Ascending aorta (tissue), 2 donors: Measurements from ENCODE around the gene CD93. TPM values are rescaled to one million over a fixed set of nuclear protein-coding genes. Genes with fewer than 3 reads are reported as not detected.

Experiments
- DNase-seq, 2 donors: peaks; one replicate each; pipeline ENCODE4 v3.0.0-alpha.2; 2019; ENCODE audit warnings: low spot score in 2 of 2
- H3K27ac ChIP-seq, 2 donors: fragments of 200-600 bp; sonication (generic); one replicate each; pipeline ENCODE4 v1.5.1; 2016 to 2017; ENCODE audit warnings: mild to moderate bottlenecking in 1 of 2
- H3K27me3 ChIP-seq: fragments of 200-600 bp; sonication (generic); one replicate; pipeline ENCODE4 v1.5.1; 2017
- H3K36me3 ChIP-seq, 2 donors: fragments of 200-600 bp; sonication (generic); one replicate each; pipeline ENCODE4 v1.5.1; 2016
- H3K4me1 ChIP-seq, 2 donors: fragments of 200-600 bp; sonication (generic); one replicate each; pipeline ENCODE4 v1.5.1; 2016 to 2017; ENCODE audit warnings: mild to moderate bottlenecking in 1 of 2
- H3K4me3 ChIP-seq, 2 donors: fragments of 200-600 bp; sonication (generic); one replicate each; pipeline ENCODE4 v1.5.1; 2016 to 2017; ENCODE audit warnings: mild to moderate bottlenecking in 1 of 2
- H3K9me3 ChIP-seq, 2 donors: fragments of 200-600 bp; sonication (generic); one replicate each; pipeline ENCODE4 v1.5.1; 2016
- intact Hi-C: fragments of 100-400 bp; cut with DNase I; formaldehyde crosslinking; loops from one replicate; pipeline ENCODE4 v1.15.1; 2023
- total RNA-seq: library from RNA; depleted of rRNA; stranded (reverse); fragments of >200 nt; gene quantifications from one replicate; pipeline ENCODE4 v1.1.0, GENCODE V29; 2016
- TF ChIP-seq, protein P1 (sequence below), 3 experiments: fragments of 200-600 bp in 2 of 3; fragments of 450-650 bp in 1 of 3; sonication (generic) in 2 of 3; IDR thresholded peaks; one replicate each; pipeline ENCODE4 v1.5.1; 2016 to 2019; ENCODE audit warnings: antibody characterized with exemption in 3 of 3, mild to moderate bottlenecking in 1 of 3, moderate library complexity in 1 of 3

CD93 gene
- total RNA-seq, 1 donor from 2014 or later, result 206 TPM

DNA sequence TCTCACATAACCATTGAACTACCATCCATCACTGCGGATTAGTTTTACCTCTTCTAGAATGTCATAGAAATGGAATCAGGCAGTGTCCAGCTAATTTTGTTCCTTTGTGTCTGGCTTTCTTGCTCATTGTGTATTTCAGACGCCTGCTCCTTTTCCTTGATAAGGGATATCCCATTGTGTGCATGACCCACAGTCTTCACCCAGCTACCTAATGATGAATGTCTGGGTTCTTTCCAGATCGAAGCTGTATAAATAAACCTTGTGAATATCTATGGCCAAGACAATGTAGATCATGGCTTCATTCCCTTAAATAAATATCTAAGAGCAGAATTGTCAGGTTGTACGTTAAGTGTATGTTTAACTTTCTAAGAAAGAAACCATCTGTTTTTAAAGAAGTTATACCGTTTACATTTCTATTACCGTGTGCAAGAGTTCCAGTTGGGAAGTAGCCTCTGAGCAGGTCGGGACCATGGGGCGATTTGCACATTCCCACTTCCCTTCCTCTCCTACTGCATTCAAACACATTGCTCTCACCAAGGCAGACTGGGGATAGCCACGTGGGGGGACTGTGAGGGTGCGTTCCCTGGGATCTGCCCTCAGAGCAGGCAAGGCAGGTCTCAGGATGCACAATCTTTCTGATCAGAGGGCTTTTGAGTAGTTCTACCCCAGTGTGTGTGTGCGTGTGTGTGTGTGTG, 13.1 kb downstream of the CD93 start:
- no peaks in the 10 kb centered on the region for H3K36me3 ChIP-seq
- H3K27ac ChIP-seq, result no peak overlapping the region
- TF ChIP-seq, protein P1, sequence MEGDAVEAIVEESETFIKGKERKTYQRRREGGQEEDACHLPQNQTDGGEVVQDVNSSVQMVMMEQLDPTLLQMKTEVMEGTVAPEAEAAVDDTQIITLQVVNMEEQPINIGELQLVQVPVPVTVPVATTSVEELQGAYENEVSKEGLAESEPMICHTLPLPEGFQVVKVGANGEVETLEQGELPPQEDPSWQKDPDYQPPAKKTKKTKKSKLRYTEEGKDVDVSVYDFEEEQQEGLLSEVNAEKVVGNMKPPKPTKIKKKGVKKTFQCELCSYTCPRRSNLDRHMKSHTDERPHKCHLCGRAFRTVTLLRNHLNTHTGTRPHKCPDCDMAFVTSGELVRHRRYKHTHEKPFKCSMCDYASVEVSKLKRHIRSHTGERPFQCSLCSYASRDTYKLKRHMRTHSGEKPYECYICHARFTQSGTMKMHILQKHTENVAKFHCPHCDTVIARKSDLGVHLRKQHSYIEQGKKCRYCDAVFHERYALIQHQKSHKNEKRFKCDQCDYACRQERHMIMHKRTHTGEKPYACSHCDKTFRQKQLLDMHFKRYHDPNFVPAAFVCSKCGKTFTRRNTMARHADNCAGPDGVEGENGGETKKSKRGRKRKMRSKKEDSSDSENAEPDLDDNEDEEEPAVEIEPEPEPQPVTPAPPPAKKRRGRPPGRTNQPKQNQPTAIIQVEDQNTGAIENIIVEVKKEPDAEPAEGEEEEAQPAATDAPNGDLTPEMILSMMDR (IDR thresholded peaks at IDR 0.05), result no peak
- no peak overlapping the region for H3K4me3 ChIP-seq
- no peaks in the 10 kb centered on the region for H3K9me3 ChIP-seq
- H3K4me1 ChIP-seq, result no peaks in the 10 kb centered on the region
- intact Hi-C loops, result no loop called here
- no peak for DNase-seq
- no peaks in the 10 kb centered on the region for H3K27me3 ChIP-seq

DNA sequence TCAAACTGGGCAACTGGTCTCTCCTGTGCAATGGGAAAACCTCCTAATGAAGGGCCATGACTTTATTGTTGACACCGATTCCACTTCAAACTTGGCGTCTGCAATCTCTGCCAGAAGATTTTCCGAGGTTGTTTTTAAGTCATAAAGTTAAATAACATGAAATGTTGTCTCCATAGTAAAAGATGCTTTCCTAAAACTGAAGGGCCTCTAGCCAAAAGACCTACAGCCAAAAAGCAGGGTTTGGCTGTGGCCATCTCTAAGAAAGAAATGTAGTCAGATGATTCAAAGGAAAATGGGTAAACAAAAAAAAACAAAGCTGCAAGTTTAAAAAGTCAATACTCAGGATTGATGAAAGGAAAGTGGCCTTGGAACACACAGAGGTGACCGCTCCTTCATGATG, 14.1 kb downstream of the CD93 start:
- no peak for DNase-seq
- TF ChIP-seq, protein P1 (IDR thresholded peaks at IDR 0.05), result no peak
- intact Hi-C loops, result no loop called here
- Histone ChIP-seq H3K4me3 (no peak overlapping the region), H3K4me1 (no peaks in the 10 kb centered on the region), H3K36me3 (no peaks in the 10 kb centered on the region), H3K27me3 (no peaks in the 10 kb centered on the region), H3K9me3 (no peaks in the 10 kb centered on the region), H3K27ac (no peak overlapping the region)

DNA sequence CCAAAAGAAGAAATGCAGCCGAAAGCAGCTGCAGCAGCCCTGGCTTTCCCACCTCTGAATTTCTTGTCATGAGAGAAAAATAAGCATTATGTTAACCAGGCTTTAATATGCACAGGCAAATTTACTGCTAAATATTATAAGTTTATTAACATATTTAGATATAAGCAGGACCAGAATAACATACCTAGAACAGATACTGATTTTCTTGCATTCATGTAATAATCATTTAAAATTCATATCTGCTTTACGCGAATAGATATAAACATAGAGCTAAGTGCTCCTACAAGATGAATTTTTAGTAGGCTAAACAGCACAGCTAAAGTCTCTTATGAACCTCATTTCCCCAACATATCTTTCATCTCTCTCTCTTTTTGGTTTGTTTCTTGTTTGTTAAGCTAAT, 14.7 kb downstream of the CD93 start:
- no peaks in the 10 kb centered on the region for H3K27me3 ChIP-seq
- H3K9me3 ChIP-seq, result no peaks in the 10 kb centered on the region
- H3K36me3 ChIP-seq, result no peaks in the 10 kb centered on the region
- no peak for DNase-seq
- no peak overlapping the region for H3K4me3 ChIP-seq
- TF ChIP-seq, protein P1 (IDR thresholded peaks at IDR 0.05), result no peak
- no peak overlapping the region for H3K27ac ChIP-seq
- intact Hi-C loops, result no loop called here
- H3K4me1 ChIP-seq, result no peaks in the 10 kb centered on the region

DNA sequence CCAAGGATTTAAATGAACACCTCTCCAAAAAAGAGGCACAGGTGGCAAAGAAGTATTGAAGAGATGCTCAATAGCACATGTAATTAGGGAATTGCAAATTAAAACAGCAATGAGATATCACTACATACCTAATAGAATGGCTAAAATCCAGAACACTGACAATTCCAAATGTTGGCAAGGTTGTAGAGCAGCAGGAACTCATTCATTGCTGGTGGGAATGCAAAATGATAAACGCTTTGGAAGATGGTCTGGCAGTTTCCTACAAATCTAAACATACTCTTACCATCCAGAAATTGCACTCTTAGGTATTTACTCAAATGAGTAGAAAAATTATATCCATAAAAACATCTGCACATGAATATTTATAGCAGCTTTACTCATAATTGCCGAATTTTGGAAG, 17.0 kb downstream of the CD93 start:
- Histone ChIP-seq H3K27me3 (no peaks in the 10 kb centered on the region), H3K27ac (no peak overlapping the region), H3K36me3 (no peaks in the 10 kb centered on the region), H3K9me3 (no peaks in the 10 kb centered on the region), H3K4me3 (no peak overlapping the region), H3K4me1 (no peaks in the 10 kb centered on the region)
- DNase-seq, result no peak
- TF ChIP-seq, protein P1 (IDR thresholded peaks at IDR 0.05), result no peak
- intact Hi-C loops, result no loop called here

DNA sequence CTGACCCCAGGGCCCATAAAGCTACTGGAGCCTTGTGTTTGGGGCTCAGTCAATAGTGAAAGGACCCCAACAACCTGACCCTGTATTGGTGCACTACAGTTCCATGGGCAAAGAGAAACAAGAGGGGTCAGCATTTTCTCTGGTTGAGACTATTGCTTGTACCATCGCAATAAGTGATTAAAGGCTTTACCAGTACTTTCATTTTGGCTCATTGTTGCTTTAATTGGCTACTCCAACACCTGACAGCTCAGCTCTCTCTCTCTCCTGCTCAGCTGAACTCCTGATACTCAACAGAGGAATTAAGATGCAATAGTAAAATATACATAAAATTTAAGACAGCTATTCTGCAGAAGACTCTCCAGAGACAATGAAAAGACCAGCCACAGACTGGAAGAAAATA, 17.8 kb downstream of the CD93 start:
- TF ChIP-seq, protein P1 (IDR thresholded peaks at IDR 0.05), result no peak
- H3K27ac ChIP-seq, result no peak overlapping the region
- H3K4me3 ChIP-seq, result no peak overlapping the region
- intact Hi-C loops, result no loop called here
- H3K36me3 ChIP-seq, result no peaks in the 10 kb centered on the region
- no peak for DNase-seq
- H3K27me3 ChIP-seq, result no peaks in the 10 kb centered on the region
- peaks cover 0 to 3% of the 10 kb centered on the region in 2 donors for H3K4me1 ChIP-seq
- no peaks in the 10 kb centered on the region for H3K9me3 ChIP-seq

DNA sequence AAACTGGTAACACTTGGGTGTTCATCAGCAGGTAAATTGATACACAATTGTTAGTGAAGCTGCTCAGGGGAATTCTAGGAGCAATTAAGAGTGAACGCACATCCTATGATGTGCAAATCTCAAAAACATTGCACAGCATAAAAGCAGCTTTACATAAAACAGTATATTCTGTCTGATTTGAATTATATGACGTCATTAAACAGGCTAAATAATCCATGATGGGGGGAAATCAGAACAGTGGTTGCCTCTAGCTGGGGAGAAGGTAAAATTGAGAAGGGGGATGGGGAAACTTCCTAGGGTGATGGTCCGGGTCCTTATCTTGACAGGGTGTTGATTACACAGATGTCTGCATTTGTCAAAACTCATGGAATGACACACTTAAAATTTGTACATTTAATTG, 19.4 kb downstream of the CD93 start:
- H3K27me3 ChIP-seq, result no peaks in the 10 kb centered on the region

More for the DNA sequence above, 19.4 kb downstream of the CD93 start:
- no peak overlapping the region for H3K27ac ChIP-seq
- intact Hi-C loops, result no loop called here
- no peak overlapping the region for H3K4me3 ChIP-seq
- H3K36me3 ChIP-seq, result no peaks in the 10 kb centered on the region
- no peak for DNase-seq
- H3K4me1 ChIP-seq, result peaks cover 3 to 16% of the 10 kb centered on the region in 2 donors
- no peaks in the 10 kb centered on the region for H3K9me3 ChIP-seq
- TF ChIP-seq, protein P1 (IDR thresholded peaks at IDR 0.05), result no peak
